Measurements from ENCODE around the gene DCAF15. TPM values are rescaled to one million over a fixed set of nuclear protein-coding genes. Genes with fewer than 3 reads are reported as not detected.

DCAF15 gene
- total and polyA plus RNA-seq, 7 donors, result 9.2 to 25.3 (median 16.6) TPM

- peak; percentile 6 to 16 (median 10) for ATAC-seq
- H3K4me3 ChIP-seq, result peak overlapping the region; percentile 52
These were observed 34.1 kb downstream of the DCAF15 start for GRCh38 chr19:13986348-13986904.

GRCh38 chr19:13987101-13987890, 35.0 kb downstream of the DCAF15 start:
- WGBS, 3 donors, result 10 to 21% (median 18%) methylated on average over 15 to 17 of the region's 17 CpGs
- peak overlapping the region; percentile 52 for H3K4me3 ChIP-seq
- TF ChIP-seq CTCF (IDR thresholded peaks at IDR 0.05), result no peak
- H3K27ac ChIP-seq, result peak overlapping the region; percentile 90
- peak; percentile 84 to 93 (median 87) for ATAC-seq
- H3K27me3 ChIP-seq (ENCODE audit: insufficient read depth in 3 of 3, low read length in 2 of 3), result no peaks in the 10 kb centered on the region
- intact Hi-C loops (cut with DNase I), result no loop called here
- no peaks in the 10 kb centered on the region for H3K9me3 ChIP-seq
- peak; percentile 79 to 92 for DNase-seq
- peaks cover 28% of the 10 kb centered on the region for H3K4me1 ChIP-seq
- H3K36me3 ChIP-seq (ENCODE audit: insufficient read depth in 1 of 2, low read depth in 1 of 2), result peaks cover 0 to 21% of the 10 kb centered on the region in 2 donors

More at GRCh38 chr19:13986348-13986904, 34.1 kb downstream of the DCAF15 start:
- no peaks in the 10 kb centered on the region for H3K27me3 ChIP-seq (ENCODE audit: insufficient read depth in 3 of 3, low read length in 2 of 3)
- H3K4me1 ChIP-seq, result peaks cover 28% of the 10 kb centered on the region
- H3K9me3 ChIP-seq, result no peaks in the 10 kb centered on the region
- WGBS, 3 donors, result 51 to 58% (median 56%) methylated on average over 18 to 19 of the region's 19 CpGs
- peak; percentile 87 to 91 for DNase-seq
- intact Hi-C loops (cut with DNase I), result no loop called here
- H3K36me3 ChIP-seq (ENCODE audit: insufficient read depth in 1 of 2, low read depth in 1 of 2), result peaks cover 0 to 15% of the 10 kb centered on the region in 2 donors
- H3K27ac ChIP-seq, result peak overlapping the region; percentile 90
- no peak for TF ChIP-seq CTCF (IDR thresholded peaks at IDR 0.05)

GRCh38 chr19:13989487-13989886, 37.2 kb downstream of the DCAF15 start:
- Histone ChIP-seq H3K27ac (no peak overlapping the region), H3K36me3 (ENCODE audit: insufficient read depth in 1 of 2, low read depth in 1 of 2) (peaks cover 0 to 22% of the 10 kb centered on the region in 2 donors), H3K27me3 (ENCODE audit: insufficient read depth in 3 of 3, low read length in 2 of 3) (no peaks in the 10 kb centered on the region), H3K4me1 (peaks cover 28% of the 10 kb centered on the region), H3K9me3 (no peaks in the 10 kb centered on the region), H3K4me3 (no peak overlapping the region)
- no peak for TF ChIP-seq CTCF (IDR thresholded peaks at IDR 0.05)
- DNase-seq (no peak), ATAC-seq (no peak)
- intact Hi-C loops (cut with DNase I), result no loop called here
- WGBS, 3 donors, result 73 to 79% (median 78%) methylated on average over 7 of the region's 7 CpGs

- no peak for ATAC-seq
- H3K4me1 ChIP-seq, result peaks cover 32% of the 10 kb centered on the region
- 86 to 89% (median 89%) methylated on average over 8 of the region's 8 CpGs for WGBS, 3 donors
- H3K27ac ChIP-seq, result no peak overlapping the region
- H3K4me3 ChIP-seq, result no peak overlapping the region
- no peaks in the 10 kb centered on the region for H3K27me3 ChIP-seq (ENCODE audit: insufficient read depth in 3 of 3, low read length in 2 of 3)
- TF ChIP-seq CTCF (IDR thresholded peaks at IDR 0.05), result no peak
- H3K9me3 ChIP-seq, result no peaks in the 10 kb centered on the region
- peaks cover 0 to 22% of the 10 kb centered on the region in 2 donors for H3K36me3 ChIP-seq (ENCODE audit: insufficient read depth in 1 of 2, low read depth in 1 of 2)
- no peak for DNase-seq
- intact Hi-C loops (cut with DNase I), result no loop called here
These were observed 37.8 kb downstream of the DCAF15 start for GRCh38 chr19:13990085-13990484.

Measured in psoas muscle (tissue), 8 donors.